ENCODE data around the gene CEP128.

DNA sequence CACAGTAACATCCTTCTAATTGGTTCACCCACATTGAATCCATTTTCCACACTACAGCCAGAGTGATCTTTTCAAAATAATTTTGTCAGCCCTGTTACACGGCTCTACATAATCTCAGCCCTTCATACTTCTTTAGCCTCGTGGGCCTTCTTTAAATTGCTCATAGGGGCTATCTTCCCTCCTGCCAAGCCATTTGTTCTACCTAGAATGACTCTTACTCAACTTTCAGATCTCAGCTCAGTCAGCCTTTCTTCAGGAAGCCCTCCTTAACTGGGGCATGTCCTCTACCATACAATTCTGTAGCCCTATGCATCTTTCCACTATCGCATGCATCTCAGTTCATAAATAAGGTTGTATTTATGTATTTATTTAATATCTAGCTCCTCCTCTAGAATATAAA is 39.7 kb downstream of the CEP128 start:
- TF ChIP-seq CTCF (IDR thresholded peaks at IDR 0.05) (no peak), POLR2A (IDR thresholded peaks at IDR 0.05) (no peak)

Measured in thyroid gland (tissue), 4 donors.